GM23338 (cell line): Measurements from ENCODE around the gene ASIC3. TPM values are rescaled to one million over a fixed set of nuclear protein-coding genes. Genes with fewer than 3 reads are reported as not detected.

Source experiments
- ATAC-seq: fragments of 200-7000 bp; cut with Tn5 transposase; 3 replicates; pipeline ENCODE4 v1.9.1; 2020
- DNase-seq: peaks from one replicate; pipeline ENCODE4 v3.0.0-alpha.2; 2015; ENCODE audit warnings: low spot score
- H2AFZ ChIP-seq: fragments of 200-600 bp; sonication (generic); 2 replicates; pipeline ENCODE4 v1.8.0; 2016; ENCODE audit warnings: antibody characterized with exemption, mild to moderate bottlenecking, moderate library complexity
- H3F3A ChIP-seq: fragments of 200-600 bp; sonication (generic); replicated peaks from 2 replicates; pipeline ENCODE4 v1.8.0; 2017; ENCODE audit warnings: antibody characterized with exemption, mixed run types, low read depth
- H3K27ac ChIP-seq: fragments of 200-600 bp; sonication (generic); 2 replicates; pipeline ENCODE4 v1.6.1; 2016; ENCODE audit warnings: low read depth
- H3K27me3 ChIP-seq: fragments of 200-600 bp; sonication (generic); 2 replicates; pipeline ENCODE4 v1.8.0; 2016; ENCODE audit warnings: mild to moderate bottlenecking, mixed run types, moderate library complexity; ENCODE audit not compliant: insufficient read depth
- H3K36me3 ChIP-seq: fragments of 200-600 bp; sonication (generic); 2 replicates; pipeline ENCODE4 v1.8.0; 2016; ENCODE audit warnings: mild to moderate bottlenecking; ENCODE audit not compliant: insufficient read depth
- H3K4me1 ChIP-seq: fragments of 200-600 bp; sonication (generic); 2 replicates; pipeline ENCODE4 v1.8.0; 2016; ENCODE audit warnings: mild to moderate bottlenecking, moderate library complexity; ENCODE audit not compliant: insufficient read depth
- H3K4me2 ChIP-seq: fragments of 200-600 bp; sonication (generic); 2 replicates; pipeline ENCODE4 v1.7.1; 2017; ENCODE audit warnings: mixed run types
- H3K4me3 ChIP-seq: fragments of 200-600 bp; sonication (generic); 2 replicates; pipeline ENCODE4 v1.6.1; 2016; ENCODE audit warnings: mixed run types
- H3K79me2 ChIP-seq: fragments of 200-600 bp; sonication (generic); replicated peaks from 2 replicates; pipeline ENCODE4 v1.8.0; 2017; ENCODE audit warnings: mild to moderate bottlenecking; ENCODE audit not compliant: insufficient read depth
- H3K9me2 ChIP-seq: fragments of 200-600 bp; sonication (generic); 2 replicates; pipeline ENCODE4 v1.8.0; 2017; ENCODE audit not compliant: insufficient read depth
- H4K20me1 ChIP-seq: fragments of 200-600 bp; sonication (generic); replicated peaks from 2 replicates; pipeline ENCODE4 v1.8.0; 2017; ENCODE audit warnings: mild to moderate bottlenecking; ENCODE audit not compliant: insufficient read depth
- H3K27ac Mint-ChIP-seq: 2 replicates; pipeline ENCODE4 v1.8.0; 2020; ENCODE audit warnings: inconsistent platforms, mild to moderate bottlenecking, moderate library complexity, mixed read lengths
- H3K27me3 Mint-ChIP-seq: 3 replicates; pipeline ENCODE4 v1.8.0; 2022; ENCODE audit warnings: low read depth, mild to moderate bottlenecking, moderate library complexity, mixed read lengths, inconsistent platforms; ENCODE audit not compliant: insufficient read depth, poor library complexity
- H3K36me3 Mint-ChIP-seq: 3 replicates; pipeline ENCODE4 v1.8.0; 2021; ENCODE audit warnings: low read depth, mild to moderate bottlenecking, inconsistent platforms, moderate library complexity, mixed read lengths
- H3K4me1 Mint-ChIP-seq: 3 replicates; pipeline ENCODE4 v1.8.0; 2020; ENCODE audit warnings: mild to moderate bottlenecking, inconsistent platforms, mixed read lengths
- H3K4me3 Mint-ChIP-seq: 3 replicates; pipeline ENCODE4 v1.8.0; 2021; ENCODE audit warnings: moderate library complexity, mild to moderate bottlenecking, inconsistent platforms, mixed read lengths
- H3K9me3 Mint-ChIP-seq: 3 replicates; pipeline ENCODE4 v1.8.0; 2020; ENCODE audit warnings: moderate library complexity, mild to moderate bottlenecking, inconsistent platforms, mixed read lengths
- CREB1 ChIP-seq: fragments of 250-450 bp; sonication (Bioruptor Pico); IDR thresholded peaks from 2 replicates; pipeline ENCODE4 v1.5.0; 2020; ENCODE audit warnings: low read depth, mild to moderate bottlenecking, moderate library complexity
- EZH2 ChIP-seq: fragments of 200-600 bp; sonication (generic); IDR thresholded peaks from one replicate; pipeline ENCODE4 v1.8.0; 2017; ENCODE audit warnings: antibody characterized with exemption, mild to moderate bottlenecking, low read depth; ENCODE audit not compliant: unreplicated experiment
- EZH2phosphoT487 ChIP-seq: fragments of 200-600 bp; sonication (generic); IDR thresholded peaks from one replicate; pipeline ENCODE4 v1.8.1; 2018; ENCODE audit warnings: antibody characterized with exemption; ENCODE audit not compliant: unreplicated experiment
- JUNB ChIP-seq: IDR thresholded peaks from one replicate; pipeline ENCODE4 v1.6.1; 2016; ENCODE audit warnings: antibody characterized with exemption; ENCODE audit not compliant: unreplicated experiment
- NANOG ChIP-seq: IDR thresholded peaks from 2 replicates; pipeline ENCODE4 v1.6.1; 2016; ENCODE audit warnings: antibody characterized with exemption, borderline replicate concordance
- POLR2AphosphoS5 ChIP-seq: IDR thresholded peaks from 2 replicates; pipeline ENCODE4 v1.6.1; 2016; ENCODE audit warnings: antibody characterized with exemption, low read depth
- STAT1 ChIP-seq: IDR thresholded peaks from one replicate; pipeline ENCODE4 v1.6.1; 2016; ENCODE audit warnings: antibody characterized with exemption; ENCODE audit not compliant: unreplicated experiment
- ZNF114 ChIP-seq: fragments of 250-450 bp; sonication (Bioruptor Pico); IDR thresholded peaks from 2 replicates; pipeline ENCODE4 v1.5.0; 2020; ENCODE audit warnings: mild to moderate bottlenecking, moderate library complexity
- ZNF331 ChIP-seq: fragments of 250-450 bp; sonication (Bioruptor Pico); IDR thresholded peaks from 2 replicates; pipeline ENCODE4 v1.5.0; 2020; ENCODE audit warnings: low read depth, mild to moderate bottlenecking, moderate library complexity
- polyA plus RNA-seq: library from polyadenylated mRNA; unstranded; fragments of >200 nt; fragmentation: Nextera tagmentation; extraction: Ambion mirVana; gene quantifications from 2 replicates; pipeline ENCODE4 v1.2.1, GENCODE V29; 2016
- total RNA-seq: library from RNA; depleted of rRNA; stranded (reverse); fragments of >200 nt; shearing (Covaris generic); gene quantifications from 2 replicates; pipeline ENCODE4 v1.2.3, GENCODE V29; 2014
- TF ChIP-seq, protein P1 (sequence below): fragments of 250-450 bp; sonication (Bioruptor Pico); IDR thresholded peaks from 2 replicates; pipeline ENCODE4 v1.5.0; 2020; ENCODE audit warnings: mild to moderate bottlenecking, moderate library complexity
- TF ChIP-seq, protein P2 (sequence below): IDR thresholded peaks from 2 replicates; pipeline ENCODE4 v1.6.1; 2016; ENCODE audit warnings: antibody characterized with exemption
- TF ChIP-seq, protein P3 (sequence below): IDR thresholded peaks from one replicate; pipeline ENCODE4 v1.6.1; 2018; ENCODE audit warnings: antibody characterized with exemption; ENCODE audit not compliant: unreplicated experiment
- TF ChIP-seq, protein P4 (sequence below), 2 experiments: fragments of 200-600 bp in 1 of 2; sonication (generic) in 1 of 2; conservative IDR thresholded peaks; 2 replicates each; pipeline versions ENCODE4 v1.5.1 to v1.6.1; 2016 to 2017; ENCODE audit warnings: antibody characterized with exemption in 2 of 2, low read depth in 2 of 2, mild to moderate bottlenecking in 2 of 2, moderate library complexity in 1 of 2

ASIC3 gene
- total and polyA plus RNA-seq, 2 experiments from 2014 or later: 0.87 to 0.90 TPM

DNA sequence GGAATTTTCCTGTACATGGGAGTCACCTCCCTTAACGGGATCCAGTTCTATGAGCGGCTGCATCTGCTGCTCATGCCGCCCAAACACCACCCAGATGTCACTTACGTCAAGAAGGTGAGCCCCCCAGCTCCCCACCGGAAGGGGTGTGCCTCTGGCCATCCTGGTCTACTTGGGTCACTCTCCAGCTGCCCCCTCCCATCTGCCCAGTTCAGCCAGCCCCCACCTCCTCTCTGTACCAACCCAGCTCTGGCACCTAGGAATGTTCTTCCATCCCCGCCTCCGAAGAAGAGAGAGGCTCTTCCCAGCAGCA lies 27.3 kb downstream of the ASIC3 start:
- Histone ChIP-seq H3K36me3 (peaks cover 5% of the 10 kb centered on the region; the same call in 1 of the 2 replicates), H3K4me1 (peaks cover 25% of the 10 kb centered on the region), H3K27ac (no peak overlapping the region), H4K20me1 (peaks cover 12% of the 10 kb centered on the region), H3K79me2 (peaks cover 6% of the 10 kb centered on the region; the same call in 1 of the 2 replicates), H3K9me2 (no peaks in the 10 kb centered on the region), H3F3A (0 out of 2 replicates have a peak, but pooled peaks cover 15% of the 10 kb centered on the region), H3K27me3 (no peaks in the 10 kb centered on the region), H3K4me2 (no peak overlapping the region), H3K4me3 (no peak overlapping the region), H2AFZ (no peak overlapping the region)
- Mint-ChIP-seq H3K9me3 (peaks cover 2% of the 10 kb centered on the region; the same call in 1 of the 3 replicates), H3K36me3 (peaks cover 43% of the 10 kb centered on the region), H3K4me3 (no peak overlapping the region; the same call in 2 of the 3 replicates), H3K4me1 (peaks cover 29% of the 10 kb centered on the region), H3K27ac (no peak overlapping the region; the same call in 1 of the 2 replicates), H3K27me3 (peaks cover 26% of the 10 kb centered on the region)
- ATAC-seq: no peak
- no peak for DNase-seq
- TF ChIP-seq CREB1 (CRISPR knock-in tag): no peak
- TF ChIP-seq JUNB: no peak
- no peak for TF ChIP-seq ZNF331 (CRISPR knock-in tag)
- no peak for TF ChIP-seq STAT1
- no peak for TF ChIP-seq EZH2
- TF ChIP-seq POLR2AphosphoS5: no peak
- TF ChIP-seq, protein P1, sequence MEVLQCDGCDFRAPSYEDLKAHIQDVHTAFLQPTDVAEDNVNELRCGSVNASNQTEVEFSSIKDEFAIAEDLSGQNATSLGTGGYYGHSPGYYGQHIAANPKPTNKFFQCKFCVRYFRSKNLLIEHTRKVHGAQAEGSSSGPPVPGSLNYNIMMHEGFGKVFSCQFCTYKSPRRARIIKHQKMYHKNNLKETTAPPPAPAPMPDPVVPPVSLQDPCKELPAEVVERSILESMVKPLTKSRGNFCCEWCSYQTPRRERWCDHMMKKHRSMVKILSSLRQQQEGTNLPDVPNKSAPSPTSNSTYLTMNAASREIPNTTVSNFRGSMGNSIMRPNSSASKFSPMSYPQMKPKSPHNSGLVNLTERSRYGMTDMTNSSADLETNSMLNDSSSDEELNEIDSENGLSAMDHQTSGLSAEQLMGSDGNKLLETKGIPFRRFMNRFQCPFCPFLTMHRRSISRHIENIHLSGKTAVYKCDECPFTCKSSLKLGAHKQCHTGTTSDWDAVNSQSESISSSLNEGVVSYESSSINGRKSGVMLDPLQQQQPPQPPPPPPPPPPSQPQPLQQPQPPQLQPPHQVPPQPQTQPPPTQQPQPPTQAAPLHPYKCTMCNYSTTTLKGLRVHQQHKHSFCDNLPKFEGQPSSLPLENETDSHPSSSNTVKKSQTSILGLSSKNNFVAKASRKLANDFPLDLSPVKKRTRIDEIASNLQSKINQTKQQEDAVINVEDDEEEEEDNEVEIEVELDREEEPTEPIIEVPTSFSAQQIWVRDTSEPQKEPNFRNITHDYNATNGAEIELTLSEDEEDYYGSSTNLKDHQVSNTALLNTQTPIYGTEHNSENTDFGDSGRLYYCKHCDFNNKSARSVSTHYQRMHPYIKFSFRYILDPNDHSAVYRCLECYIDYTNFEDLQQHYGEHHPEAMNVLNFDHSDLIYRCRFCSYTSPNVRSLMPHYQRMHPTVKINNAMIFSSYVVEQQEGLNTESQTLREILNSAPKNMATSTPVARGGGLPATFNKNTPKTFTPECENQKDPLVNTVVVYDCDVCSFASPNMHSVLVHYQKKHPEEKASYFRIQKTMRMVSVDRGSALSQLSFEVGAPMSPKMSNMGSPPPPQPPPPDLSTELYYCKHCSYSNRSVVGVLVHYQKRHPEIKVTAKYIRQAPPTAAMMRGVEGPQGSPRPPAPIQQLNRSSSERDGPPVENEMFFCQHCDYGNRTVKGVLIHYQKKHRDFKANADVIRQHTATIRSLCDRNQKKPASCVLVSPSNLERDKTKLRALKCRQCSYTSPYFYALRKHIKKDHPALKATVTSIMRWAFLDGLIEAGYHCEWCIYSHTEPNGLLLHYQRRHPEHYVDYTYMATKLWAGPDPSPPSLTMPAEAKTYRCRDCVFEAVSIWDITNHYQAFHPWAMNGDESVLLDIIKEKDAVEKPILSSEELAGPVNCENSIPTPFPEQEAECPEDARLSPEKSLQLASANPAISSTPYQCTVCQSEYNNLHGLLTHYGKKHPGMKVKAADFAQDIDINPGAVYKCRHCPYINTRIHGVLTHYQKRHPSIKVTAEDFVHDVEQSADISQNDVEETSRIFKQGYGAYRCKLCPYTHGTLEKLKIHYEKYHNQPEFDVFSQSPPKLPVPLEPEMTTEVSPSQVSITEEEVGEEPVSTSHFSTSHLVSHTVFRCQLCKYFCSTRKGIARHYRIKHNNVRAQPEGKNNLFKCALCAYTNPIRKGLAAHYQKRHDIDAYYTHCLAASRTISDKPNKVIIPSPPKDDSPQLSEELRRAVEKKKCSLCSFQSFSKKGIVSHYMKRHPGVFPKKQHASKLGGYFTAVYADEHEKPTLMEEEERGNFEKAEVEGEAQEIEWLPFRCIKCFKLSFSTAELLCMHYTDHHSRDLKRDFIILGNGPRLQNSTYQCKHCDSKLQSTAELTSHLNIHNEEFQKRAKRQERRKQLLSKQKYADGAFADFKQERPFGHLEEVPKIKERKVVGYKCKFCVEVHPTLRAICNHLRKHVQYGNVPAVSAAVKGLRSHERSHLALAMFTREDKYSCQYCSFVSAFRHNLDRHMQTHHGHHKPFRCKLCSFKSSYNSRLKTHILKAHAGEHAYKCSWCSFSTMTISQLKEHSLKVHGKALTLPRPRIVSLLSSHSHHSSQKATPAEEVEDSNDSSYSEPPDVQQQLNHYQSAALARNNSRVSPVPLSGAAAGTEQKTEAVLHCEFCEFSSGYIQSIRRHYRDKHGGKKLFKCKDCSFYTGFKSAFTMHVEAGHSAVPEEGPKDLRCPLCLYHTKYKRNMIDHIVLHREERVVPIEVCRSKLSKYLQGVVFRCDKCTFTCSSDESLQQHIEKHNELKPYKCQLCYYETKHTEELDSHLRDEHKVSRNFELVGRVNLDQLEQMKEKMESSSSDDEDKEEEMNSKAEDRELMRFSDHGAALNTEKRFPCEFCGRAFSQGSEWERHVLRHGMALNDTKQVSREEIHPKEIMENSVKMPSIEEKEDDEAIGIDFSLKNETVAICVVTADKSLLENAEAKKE (CRISPR knock-in tag): no peak
- no peak for TF ChIP-seq NANOG
- TF ChIP-seq EZH2phosphoT487: no peak
- TF ChIP-seq ZNF114: no peak
- TF ChIP-seq, protein P2, sequence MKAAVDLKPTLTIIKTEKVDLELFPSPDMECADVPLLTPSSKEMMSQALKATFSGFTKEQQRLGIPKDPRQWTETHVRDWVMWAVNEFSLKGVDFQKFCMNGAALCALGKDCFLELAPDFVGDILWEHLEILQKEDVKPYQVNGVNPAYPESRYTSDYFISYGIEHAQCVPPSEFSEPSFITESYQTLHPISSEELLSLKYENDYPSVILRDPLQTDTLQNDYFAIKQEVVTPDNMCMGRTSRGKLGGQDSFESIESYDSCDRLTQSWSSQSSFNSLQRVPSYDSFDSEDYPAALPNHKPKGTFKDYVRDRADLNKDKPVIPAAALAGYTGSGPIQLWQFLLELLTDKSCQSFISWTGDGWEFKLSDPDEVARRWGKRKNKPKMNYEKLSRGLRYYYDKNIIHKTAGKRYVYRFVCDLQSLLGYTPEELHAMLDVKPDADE: no peak
- TF ChIP-seq, protein P3, sequence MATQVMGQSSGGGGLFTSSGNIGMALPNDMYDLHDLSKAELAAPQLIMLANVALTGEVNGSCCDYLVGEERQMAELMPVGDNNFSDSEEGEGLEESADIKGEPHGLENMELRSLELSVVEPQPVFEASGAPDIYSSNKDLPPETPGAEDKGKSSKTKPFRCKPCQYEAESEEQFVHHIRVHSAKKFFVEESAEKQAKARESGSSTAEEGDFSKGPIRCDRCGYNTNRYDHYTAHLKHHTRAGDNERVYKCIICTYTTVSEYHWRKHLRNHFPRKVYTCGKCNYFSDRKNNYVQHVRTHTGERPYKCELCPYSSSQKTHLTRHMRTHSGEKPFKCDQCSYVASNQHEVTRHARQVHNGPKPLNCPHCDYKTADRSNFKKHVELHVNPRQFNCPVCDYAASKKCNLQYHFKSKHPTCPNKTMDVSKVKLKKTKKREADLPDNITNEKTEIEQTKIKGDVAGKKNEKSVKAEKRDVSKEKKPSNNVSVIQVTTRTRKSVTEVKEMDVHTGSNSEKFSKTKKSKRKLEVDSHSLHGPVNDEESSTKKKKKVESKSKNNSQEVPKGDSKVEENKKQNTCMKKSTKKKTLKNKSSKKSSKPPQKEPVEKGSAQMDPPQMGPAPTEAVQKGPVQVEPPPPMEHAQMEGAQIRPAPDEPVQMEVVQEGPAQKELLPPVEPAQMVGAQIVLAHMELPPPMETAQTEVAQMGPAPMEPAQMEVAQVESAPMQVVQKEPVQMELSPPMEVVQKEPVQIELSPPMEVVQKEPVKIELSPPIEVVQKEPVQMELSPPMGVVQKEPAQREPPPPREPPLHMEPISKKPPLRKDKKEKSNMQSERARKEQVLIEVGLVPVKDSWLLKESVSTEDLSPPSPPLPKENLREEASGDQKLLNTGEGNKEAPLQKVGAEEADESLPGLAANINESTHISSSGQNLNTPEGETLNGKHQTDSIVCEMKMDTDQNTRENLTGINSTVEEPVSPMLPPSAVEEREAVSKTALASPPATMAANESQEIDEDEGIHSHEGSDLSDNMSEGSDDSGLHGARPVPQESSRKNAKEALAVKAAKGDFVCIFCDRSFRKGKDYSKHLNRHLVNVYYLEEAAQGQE: no peak
- TF ChIP-seq, protein P4, sequence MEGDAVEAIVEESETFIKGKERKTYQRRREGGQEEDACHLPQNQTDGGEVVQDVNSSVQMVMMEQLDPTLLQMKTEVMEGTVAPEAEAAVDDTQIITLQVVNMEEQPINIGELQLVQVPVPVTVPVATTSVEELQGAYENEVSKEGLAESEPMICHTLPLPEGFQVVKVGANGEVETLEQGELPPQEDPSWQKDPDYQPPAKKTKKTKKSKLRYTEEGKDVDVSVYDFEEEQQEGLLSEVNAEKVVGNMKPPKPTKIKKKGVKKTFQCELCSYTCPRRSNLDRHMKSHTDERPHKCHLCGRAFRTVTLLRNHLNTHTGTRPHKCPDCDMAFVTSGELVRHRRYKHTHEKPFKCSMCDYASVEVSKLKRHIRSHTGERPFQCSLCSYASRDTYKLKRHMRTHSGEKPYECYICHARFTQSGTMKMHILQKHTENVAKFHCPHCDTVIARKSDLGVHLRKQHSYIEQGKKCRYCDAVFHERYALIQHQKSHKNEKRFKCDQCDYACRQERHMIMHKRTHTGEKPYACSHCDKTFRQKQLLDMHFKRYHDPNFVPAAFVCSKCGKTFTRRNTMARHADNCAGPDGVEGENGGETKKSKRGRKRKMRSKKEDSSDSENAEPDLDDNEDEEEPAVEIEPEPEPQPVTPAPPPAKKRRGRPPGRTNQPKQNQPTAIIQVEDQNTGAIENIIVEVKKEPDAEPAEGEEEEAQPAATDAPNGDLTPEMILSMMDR (conservative IDR thresholded peaks at IDR 0.05; ENCODE audit: low read depth in 2 of 2): no peak
